Endothelial cell of umbilical vein (primary cell): Measurements from ENCODE around the gene PON3. TPM values are rescaled to one million over a fixed set of nuclear protein-coding genes. Genes with fewer than 3 reads are reported as not detected.

Experiments
- BruUV-seq: library from RNA; stranded (reverse); fragments of 400-500 nt; replicated peaks from 2 replicates; lab custom pipeline; 2021; lab: Mats Ljungman, UMichigan
- CTCF ChIA-PET: fragments of 300-600, 350-600 bp; sonication (Branson Sonifier 250); formaldehyde crosslinking; loops from one replicate; lab custom pipeline; 2021; ENCODE audit warnings: antibody characterized with exemption, inconsistent platforms; lab: Charles Lee
- POLR2A ChIA-PET: fragments of 300-600, 350-600 bp; sonication (Branson Sonifier 250); formaldehyde crosslinking; loops from one replicate; lab custom pipeline; 2021; ENCODE audit warnings: antibody characterized with exemption, inconsistent platforms; lab: Charles Lee
- DNase-seq: peaks from one replicate; pipeline ENCODE4 v3.0.0-alpha.2; 2011; ENCODE audit warnings: low read depth, low spot score
- FAIRE-seq: peaks from 2 replicates; lab custom pipeline; 2011; peaks lifted over from hg19 to GRCh38; lab: Jason Lieb, UNC
- H2AFZ ChIP-seq: 2 replicates; pipeline ENCODE4 v1.6.0; 2012; ENCODE audit warnings: low read depth, low read length, control low read depth, inconsistent platforms
- H3K27ac ChIP-seq: 2 replicates; pipeline ENCODE4 v1.5.1; 2011; ENCODE audit warnings: low read depth, mild to moderate bottlenecking, control low read depth, low read length, moderate library complexity; ENCODE audit not compliant: insufficient read depth
- H3K27me3 ChIP-seq, 2 experiments: 2 replicates each; pipeline versions ENCODE4 v1.6.0 to v1.6.1; 2011; ENCODE audit warnings: low read length in 2 of 2, mixed read lengths in 1 of 2; ENCODE audit not compliant: control insufficient read depth in 2 of 2, insufficient read depth in 2 of 2
- H3K36me3 ChIP-seq, 2 experiments: 2 replicates in 1 of 2; 3 replicates in 1 of 2; pipeline ENCODE4 v1.5.1; 2011; ENCODE audit warnings: low read length in 2 of 2, mild to moderate bottlenecking in 1 of 2, moderate library complexity in 1 of 2; ENCODE audit not compliant: control insufficient read depth in 2 of 2, insufficient read depth in 2 of 2; ENCODE audit errors: extremely low read depth in 1 of 2
- H3K4me1 ChIP-seq: 3 replicates; pipeline ENCODE4 v1.5.1; 2011; ENCODE audit warnings: mild to moderate bottlenecking, low read length; ENCODE audit not compliant: control insufficient read depth, insufficient read depth; ENCODE audit errors: extremely low read depth
- H3K4me2 ChIP-seq: 2 replicates; pipeline ENCODE4 v1.6.1; 2011; ENCODE audit warnings: low read length, control low read depth, mixed read lengths; ENCODE audit not compliant: insufficient read depth
- H3K4me3 ChIP-seq, 3 experiments: fragments of 200-600 bp in 1 of 3; sonication (generic), shearing (Covaris generic) in 1 of 3; replicated peaks in 1 of 3; 2 replicates each; pipeline ENCODE4 v1.5.1; 2011 to 2016; ENCODE audit warnings: control low read depth in 3 of 3, low read length in 3 of 3, mild to moderate bottlenecking in 2 of 3, inconsistent platforms in 1 of 3, low read depth in 1 of 3, moderate library complexity in 1 of 3; ENCODE audit not compliant: insufficient read depth in 1 of 3
- H3K79me2 ChIP-seq: 2 replicates; pipeline ENCODE4 v1.6.0; 2012; ENCODE audit warnings: low read length, inconsistent platforms; ENCODE audit not compliant: control insufficient read depth, insufficient read depth
- H3K9ac ChIP-seq: replicated peaks from 2 replicates; pipeline ENCODE3; 2011; ENCODE audit warnings: low read length, control low read depth; ENCODE audit not compliant: insufficient read depth; ENCODE audit errors: extremely low read depth
- H3K9me1 ChIP-seq: replicated peaks from 3 replicates; pipeline ENCODE4 v1.6.0; 2011; ENCODE audit warnings: mild to moderate bottlenecking, low read length; ENCODE audit not compliant: control insufficient read depth, insufficient read depth; ENCODE audit errors: extremely low read depth
- H3K9me3 ChIP-seq: replicated peaks from 2 replicates; pipeline ENCODE4 v1.5.1; 2012; ENCODE audit warnings: low read length, inconsistent platforms; ENCODE audit not compliant: control insufficient read depth, insufficient read depth
- H4K20me1 ChIP-seq: replicated peaks from 2 replicates; pipeline ENCODE3; 2011; ENCODE audit warnings: mild to moderate bottlenecking, low read length; ENCODE audit not compliant: control insufficient read depth, insufficient read depth; ENCODE audit errors: extremely low read depth
- EZH2 ChIP-seq: IDR thresholded peaks from 2 replicates; pipeline ENCODE4 v1.6.1; 2012; ENCODE audit warnings: borderline replicate concordance, low read depth, mild to moderate bottlenecking, moderate library complexity, low read length, inconsistent platforms; ENCODE audit not compliant: severe bottlenecking
- FOS ChIP-seq: IDR thresholded peaks from 2 replicates; pipeline ENCODE4 v1.6.1; 2011; ENCODE audit warnings: mild to moderate bottlenecking, low read length, moderate library complexity, borderline replicate concordance; ENCODE audit not compliant: insufficient read depth
- GATA2 ChIP-seq: IDR thresholded peaks from 2 replicates; pipeline ENCODE4 v1.7.0; 2011; ENCODE audit warnings: low read depth, mild to moderate bottlenecking, moderate library complexity, mixed read lengths, low read length; ENCODE audit not compliant: insufficient read length, insufficient read depth
- JUN ChIP-seq: IDR thresholded peaks from 2 replicates; pipeline ENCODE4 v1.6.1; 2011; ENCODE audit warnings: borderline replicate concordance, low read depth; ENCODE audit not compliant: insufficient read length, insufficient read depth
- MYC ChIP-seq: IDR thresholded peaks from one replicate; pipeline ENCODE4 v1.6.1; 2011; ENCODE audit warnings: mild to moderate bottlenecking, low read depth, low read length
- POLR2A ChIP-seq: IDR thresholded peaks from 2 replicates; pipeline ENCODE4 v1.6.1; 2012; ENCODE audit warnings: low read depth, mild to moderate bottlenecking, control low read depth, low read length
- POLR2AphosphoS5 ChIP-seq: IDR thresholded peaks from 2 replicates; pipeline ENCODE4 v1.6.1; 2012; ENCODE audit warnings: low read depth, mild to moderate bottlenecking, control low read depth, low read length, moderate library complexity; ENCODE audit not compliant: insufficient read depth
- dilution Hi-C: fragments of 300-500 bp; cut with MboI; formaldehyde crosslinking; loops from one replicate; pipeline ENCODE4 v1.15.0; 2019; ENCODE audit warnings: low sequenced_read_pairs; ENCODE audit not compliant: extremely low pct_ligation_motif_present
- intact Hi-C: fragments of 100-400 bp; cut with micrococcal nuclease; formaldehyde crosslinking; loops from one replicate; pipeline ENCODE4 v1.10.0; 2022
- polyA plus RNA-seq, 4 experiments: library from polyadenylated mRNA; depleted of rRNA in 3 of 4; stranded (reverse) in 3 of 4; unstranded in 1 of 4; fragments of >200 nt; gene quantifications; 2 replicates each; pipeline versions ENCODE4 v1.2.1 to v1.2.3, GENCODE V29; 2011 to 2012; ENCODE audit warnings: missing spikeins in 1 of 4
- total RNA-seq: library from RNA; stranded (reverse); gene quantifications from 2 replicates; pipeline ENCODE4 v1.2.3, GENCODE V29; 2021
- TF ChIP-seq, protein P1 (sequence below), 2 donors: IDR thresholded peaks; 1 replicate in 1 of 2; 2 replicates in 1 of 2; pipeline ENCODE4 v1.5.1; 2011; ENCODE audit warnings: low read length in 2 of 2, mild to moderate bottlenecking in 2 of 2, moderate library complexity in 2 of 2, control low read depth in 1 of 2, inconsistent platforms in 1 of 2, low read depth in 1 of 2; ENCODE audit not compliant: insufficient read depth in 1 of 2; ENCODE audit errors: extremely low read depth in 1 of 2
- TF ChIP-seq, protein P2 (sequence below): IDR thresholded peaks from 2 replicates; pipeline ENCODE4 v1.6.1; 2011; ENCODE audit not compliant: insufficient read depth, insufficient read length

The PON3 gene
- total and polyA plus RNA-seq, 2 donors (not counting 3 experiments of a cell fraction or from before 2014, with no cell fraction given) = 0.83 to 3.4 TPM

DNA sequence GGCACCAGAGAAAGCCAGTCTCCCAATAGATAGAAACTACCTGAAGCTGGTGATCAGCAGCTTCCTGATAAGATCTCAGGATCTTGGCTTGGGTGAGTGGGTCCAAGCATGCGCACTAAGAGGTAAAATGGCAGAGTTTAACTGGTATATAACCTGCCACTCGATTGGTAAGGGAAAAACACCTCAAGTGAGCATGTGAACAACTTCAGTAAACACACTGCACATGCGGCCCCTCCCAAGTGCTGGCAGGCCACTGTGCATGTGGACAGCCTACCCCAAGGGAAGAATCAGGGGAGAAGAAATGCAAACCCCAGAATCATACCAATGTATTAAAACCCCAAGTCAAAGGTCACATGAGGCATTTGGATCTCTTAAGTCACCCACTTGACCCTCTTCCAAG, 54.1 kb downstream of the PON3 start:
- Histone ChIP-seq H3K9ac (no peak overlapping the region), H3K9me3 (no peaks in the 10 kb centered on the region), H2AFZ (no peak overlapping the region), H3K27ac (no peak overlapping the region), H3K79me2 (no peaks in the 10 kb centered on the region), H3K9me1 (no peaks in the 10 kb centered on the region), H3K36me3 (no peaks in the 10 kb centered on the region), H3K27me3 (no peaks in the 10 kb centered on the region), H3K4me1 (no peaks in the 10 kb centered on the region), H4K20me1 (no peaks in the 10 kb centered on the region), H3K4me2 (no peak overlapping the region), H3K4me3 (no peak overlapping the region)
- CTCF ChIA-PET = no interaction called here
- FAIRE-seq (no peak), DNase-seq (no peak)
- dilution Hi-C loops (no loop called here), intact Hi-C loops (loop anchor here (2.0 kb wide), 1 partner anchor 135 kb away; no protein-coding TSS in a partner anchor)
- POLR2A ChIA-PET = no interaction called here
- BruUV-seq = no TSS peak
- TF ChIP-seq, protein P1, sequence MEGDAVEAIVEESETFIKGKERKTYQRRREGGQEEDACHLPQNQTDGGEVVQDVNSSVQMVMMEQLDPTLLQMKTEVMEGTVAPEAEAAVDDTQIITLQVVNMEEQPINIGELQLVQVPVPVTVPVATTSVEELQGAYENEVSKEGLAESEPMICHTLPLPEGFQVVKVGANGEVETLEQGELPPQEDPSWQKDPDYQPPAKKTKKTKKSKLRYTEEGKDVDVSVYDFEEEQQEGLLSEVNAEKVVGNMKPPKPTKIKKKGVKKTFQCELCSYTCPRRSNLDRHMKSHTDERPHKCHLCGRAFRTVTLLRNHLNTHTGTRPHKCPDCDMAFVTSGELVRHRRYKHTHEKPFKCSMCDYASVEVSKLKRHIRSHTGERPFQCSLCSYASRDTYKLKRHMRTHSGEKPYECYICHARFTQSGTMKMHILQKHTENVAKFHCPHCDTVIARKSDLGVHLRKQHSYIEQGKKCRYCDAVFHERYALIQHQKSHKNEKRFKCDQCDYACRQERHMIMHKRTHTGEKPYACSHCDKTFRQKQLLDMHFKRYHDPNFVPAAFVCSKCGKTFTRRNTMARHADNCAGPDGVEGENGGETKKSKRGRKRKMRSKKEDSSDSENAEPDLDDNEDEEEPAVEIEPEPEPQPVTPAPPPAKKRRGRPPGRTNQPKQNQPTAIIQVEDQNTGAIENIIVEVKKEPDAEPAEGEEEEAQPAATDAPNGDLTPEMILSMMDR (IDR thresholded peaks at IDR 0.05; ENCODE audit: extremely low read depth in 1 of 2, insufficient read depth in 1 of 2, low read depth in 1 of 2, low read length in 2 of 2) = no peak
- TF ChIP-seq EZH2 (no peak), FOS (no peak), POLR2AphosphoS5 (no peak), POLR2A (no peak), GATA2 (no peak), JUN (no peak), MYC (no peak)
- TF ChIP-seq, protein P2, sequence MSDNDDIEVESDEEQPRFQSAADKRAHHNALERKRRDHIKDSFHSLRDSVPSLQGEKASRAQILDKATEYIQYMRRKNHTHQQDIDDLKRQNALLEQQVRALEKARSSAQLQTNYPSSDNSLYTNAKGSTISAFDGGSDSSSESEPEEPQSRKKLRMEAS = no peak
